SK-N-MC (cell line): ENCODE results near the gene C9orf78.

Experiments used
- EZH2 ChIP-seq: fragments of 200-600 bp; sonication (generic); IDR thresholded peaks from one replicate; pipeline ENCODE4 v1.6.1; 2017; ENCODE audit warnings: antibody characterized with exemption
- POLR2AphosphoS5 ChIP-seq: IDR thresholded peaks from 2 replicates; pipeline ENCODE4 v1.6.1; 2012; ENCODE audit warnings: mild to moderate bottlenecking, low read depth, low read length, borderline replicate concordance

DNA sequence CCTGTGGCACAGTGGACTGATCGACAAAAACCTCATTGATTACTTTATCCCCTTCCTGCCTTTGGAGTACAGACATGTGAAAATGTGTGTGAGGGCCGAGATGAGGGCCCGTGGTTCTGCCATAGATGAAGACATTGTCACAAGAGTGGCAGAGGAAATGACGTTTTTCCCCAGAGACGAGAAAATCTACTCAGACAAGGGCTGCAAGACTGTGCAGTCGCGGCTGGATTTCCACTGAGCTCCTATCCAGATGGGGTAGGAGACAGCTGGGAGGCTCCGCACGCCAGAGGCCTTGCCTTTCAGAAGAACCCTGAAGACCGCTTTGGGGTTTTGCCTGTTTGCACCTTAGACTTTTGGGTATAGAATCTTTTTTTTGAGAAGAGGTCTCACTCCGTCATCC is 25.7 kb downstream of the C9orf78 start:
- TF ChIP-seq EZH2, result no peak
- no peak; the same call in 1 of the 2 replicates for TF ChIP-seq POLR2AphosphoS5
